Lung (tissue), 12 donors: Measurements from ENCODE around the gene GCM1. TPM values are rescaled to one million over a fixed set of nuclear protein-coding genes. Genes with fewer than 3 reads are reported as not detected.

Source experiments
- ATAC-seq: fragments of 200-7000 bp; cut with Tn5 transposase; one replicate; pipeline ENCODE4 v1.9.1; 2020; ENCODE audit warnings: moderate number of reproducible peaks; ENCODE audit not compliant: insufficient read depth, low FRiP score
- DNase-seq, 3 donors: peaks; one replicate each; pipeline ENCODE4 v3.0.0-alpha.2; 2013 to 2017
- H3K27ac ChIP-seq, 2 donors: one replicate each; pipeline ENCODE4 v1.5.1; 2013; ENCODE audit warnings: mild to moderate bottlenecking in 2 of 2, moderate library complexity in 2 of 2, control low read depth in 1 of 2, inconsistent platforms in 1 of 2, low read depth in 1 of 2, low read length in 1 of 2
- H3K27me3 ChIP-seq, 3 donors: one replicate each; pipeline ENCODE4 v1.5.1; 2013; ENCODE audit warnings: low read length in 2 of 3; ENCODE audit not compliant: control insufficient read depth in 3 of 3, insufficient read depth in 3 of 3
- H3K36me3 ChIP-seq, 4 donors: one replicate each; pipeline ENCODE4 v1.5.1; 2013; ENCODE audit warnings: low read length in 4 of 4, mild to moderate bottlenecking in 1 of 4, moderate library complexity in 1 of 4; ENCODE audit not compliant: control insufficient read depth in 4 of 4, insufficient read depth in 4 of 4
- H3K4me1 ChIP-seq, 5 donors: one replicate each; pipeline ENCODE4 v1.5.1; 2013; ENCODE audit warnings: low read length in 5 of 5, mild to moderate bottlenecking in 2 of 5, moderate library complexity in 1 of 5; ENCODE audit not compliant: control insufficient read depth in 5 of 5, insufficient read depth in 5 of 5
- H3K4me3 ChIP-seq: one replicate; pipeline ENCODE4 v1.5.1; 2013; ENCODE audit warnings: mild to moderate bottlenecking, control low read depth, moderate library complexity
- H3K9ac ChIP-seq, 2 donors: one replicate each; pipeline ENCODE4 v1.5.1; 2013; ENCODE audit warnings: low read length in 2 of 2, control low read depth in 1 of 2; ENCODE audit not compliant: insufficient read depth in 1 of 2
- H3K9me3 ChIP-seq, 4 donors: one replicate each; pipeline ENCODE4 v1.5.1; 2013; ENCODE audit warnings: low read length in 3 of 4, mild to moderate bottlenecking in 1 of 4, moderate library complexity in 1 of 4; ENCODE audit not compliant: control insufficient read depth in 4 of 4, insufficient read depth in 3 of 4
- CTCF ChIP-seq: IDR thresholded peaks from 2 replicates; pipeline ENCODE4 v1.5.1; 2012; ENCODE audit warnings: mild to moderate bottlenecking; ENCODE audit errors: control extremely low read depth, extremely low read depth
- WGBS, 2 donors: extraction: QIAGEN DNeasy Blood & Tissue Kit; methylation state at CpG; one replicate each; pipeline ENCODE4 v1.1.7; 2013; 5-methylcytosine and 5-hydroxymethylcytosine counted together
- polyA plus RNA-seq, 2 donors: library from polyadenylated mRNA; stranded (reverse); fragments of 200-250 nt; gene quantifications; one replicate each; pipeline ENCODE4 v1.2.1, GENCODE V29; 2013
- total RNA-seq, 2 donors: library from RNA; depleted of rRNA in 1 of 2; stranded (reverse); fragments of >200 nt in 1 of 2; gene quantifications; one replicate each; pipeline ENCODE4 v1.2.1, GENCODE V29; 2014 to 2021
- donor health status: control.
- donor health status: control.
- donor health status: Bipolar disorder and iron deficiency.
- donor health status: healthy.
- donor health status: DM: yes; HTN: yes; CAD: no.

Gene GCM1
- total and polyA plus RNA-seq, 4 donors = 0.03 to 0.10 (median 0.09) TPM; not detected in 1

DNA sequence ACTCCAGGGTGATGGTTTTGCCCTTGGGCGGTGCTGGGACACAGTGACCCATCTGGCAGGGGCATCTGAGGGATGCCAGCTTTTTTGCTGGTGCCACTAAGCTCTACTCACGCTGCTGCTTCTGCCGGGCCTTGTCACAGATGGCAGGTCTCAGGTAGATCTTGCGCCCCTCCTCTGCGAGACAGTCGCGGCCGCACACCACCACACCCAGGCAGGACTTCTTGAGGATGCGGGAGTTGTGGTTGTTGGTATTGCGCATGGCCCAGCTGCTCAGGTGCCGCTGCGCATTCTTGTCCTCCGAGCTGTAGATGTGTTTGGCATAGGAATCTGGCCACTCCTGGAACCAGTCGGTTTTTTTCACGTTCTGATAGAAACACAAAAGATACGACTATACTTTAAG is 14.7 kb downstream of the GCM1 start:
- no peak overlapping the region for H3K9ac ChIP-seq
- H3K27me3 ChIP-seq = no peaks in the 10 kb centered on the region
- no peak for DNase-seq
- WGBS, 2 donors = 90 to 91% methylated on average over 16 of the region's 16 CpGs
- ATAC-seq = no peak
- H3K9me3 ChIP-seq = peaks cover 0 to 2% (median 0%) of the 10 kb centered on the region in 4 donors
- no peak for TF ChIP-seq CTCF
- no peak overlapping the region for H3K27ac ChIP-seq
- no peak overlapping the region for H3K4me3 ChIP-seq
- no peaks in the 10 kb centered on the region for H3K36me3 ChIP-seq
- peaks cover 0 to 1% (median 0%) of the 10 kb centered on the region in 5 donors for H3K4me1 ChIP-seq

- Histone ChIP-seq H3K27me3 (peaks cover 0 to 2% (median 0%) of the 10 kb centered on the region in 3 donors), H3K9me3 (peaks cover 0 to 2% (median 0%) of the 10 kb centered on the region in 4 donors), H3K27ac (no peak overlapping the region), H3K4me3 (no peak overlapping the region), H3K4me1 (peaks cover 0 to 1% (median 0%) of the 10 kb centered on the region in 5 donors), H3K36me3 (no peaks in the 10 kb centered on the region), H3K9ac (no peak overlapping the region)
- no peak for TF ChIP-seq CTCF
- no peak for DNase-seq
- ATAC-seq = no peak
- 79 to 87% methylated on average over 6 of the region's 6 CpGs for WGBS, 2 donors
Observed at GRCh38 chr6:53130569-53131290, 17.9 kb downstream of the GCM1 start.

- no peaks in the 10 kb centered on the region for H3K36me3 ChIP-seq
- H3K9ac ChIP-seq = no peak overlapping the region
- ATAC-seq (peak; percentile 41), DNase-seq (no peak)
- peaks cover 0 to 2% (median 0%) of the 10 kb centered on the region in 3 donors for H3K27me3 ChIP-seq
- H3K4me1 ChIP-seq = peaks cover 0 to 1% (median 0%) of the 10 kb centered on the region in 5 donors
- WGBS, 2 donors = 72 to 84% methylated on average over 5 of the region's 5 CpGs
- peaks cover 0 to 2% (median 0%) of the 10 kb centered on the region in 4 donors for H3K9me3 ChIP-seq
- no peak overlapping the region for H3K27ac ChIP-seq
- no peak for TF ChIP-seq CTCF
- H3K4me3 ChIP-seq = no peak overlapping the region
Observed at GRCh38 chr6:53128842-53129241, 19.8 kb downstream of the GCM1 start.
